Coronary artery (tissue), 2 donors: ENCODE measurements around the gene IPCEF1.

Experiments used
- DNase-seq: peaks from one replicate; pipeline ENCODE4 v3.0.0-alpha.2; 2017; ENCODE audit warnings: low spot score
- H3K27ac ChIP-seq, 2 donors: fragments of 200-600 bp; sonication (generic); one replicate each; pipeline ENCODE4 v1.5.1; 2016 to 2019
- H3K4me3 ChIP-seq: fragments of 200-600 bp; sonication (generic); 2 replicates; pipeline ENCODE4 v1.5.1; 2016; ENCODE audit warnings: mild to moderate bottlenecking, moderate library complexity
- CTCF ChIP-seq: fragments of 200-600 bp; sonication (generic); IDR thresholded peaks from one replicate; pipeline ENCODE4 v1.5.1; 2019; ENCODE audit warnings: antibody characterized with exemption

Gene IPCEF1

GRCh38 chr6:154377726-154378125 is 21.1 kb upstream of the IPCEF1 start:
- no peak for TF ChIP-seq CTCF
- no peak overlapping the region for H3K27ac ChIP-seq
- H3K4me3 ChIP-seq = no peak overlapping the region
- no peak for DNase-seq

- Histone ChIP-seq H3K4me3 (no peak overlapping the region), H3K27ac (no peak overlapping the region)
- no peak for TF ChIP-seq CTCF
- no peak for DNase-seq
Observed at GRCh38 chr6:154373971-154374370, 17.4 kb upstream of the IPCEF1 start.

DNA sequence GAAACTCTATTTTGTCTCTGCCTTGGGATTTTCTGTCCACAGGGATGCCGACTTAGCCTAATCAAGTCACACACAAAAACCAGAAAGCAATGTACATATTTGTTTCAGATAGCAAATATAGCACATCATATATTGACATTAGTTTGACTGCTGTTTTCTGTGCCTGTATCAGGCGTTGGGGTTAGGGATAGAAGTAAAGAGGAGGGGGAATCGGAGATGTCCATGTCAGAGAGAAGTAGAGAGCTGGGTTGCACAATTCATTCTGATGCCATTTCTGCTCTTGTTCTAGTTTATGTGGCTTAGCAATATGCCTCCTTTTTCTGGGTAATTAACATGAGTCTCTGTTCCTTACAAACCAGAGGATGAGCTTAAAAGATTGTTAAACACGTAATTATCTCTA is 14.7 kb upstream of the IPCEF1 start:
- DNase-seq = no peak
- H3K27ac ChIP-seq = no peak overlapping the region
- TF ChIP-seq CTCF = no peak
- H3K4me3 ChIP-seq = no peak overlapping the region

GRCh38 chr6:154370545-154370944 is 13.9 kb upstream of the IPCEF1 start:
- no peak overlapping the region for H3K27ac ChIP-seq
- DNase-seq = no peak
- H3K4me3 ChIP-seq = no peak overlapping the region
- TF ChIP-seq CTCF = no peak

DNA sequence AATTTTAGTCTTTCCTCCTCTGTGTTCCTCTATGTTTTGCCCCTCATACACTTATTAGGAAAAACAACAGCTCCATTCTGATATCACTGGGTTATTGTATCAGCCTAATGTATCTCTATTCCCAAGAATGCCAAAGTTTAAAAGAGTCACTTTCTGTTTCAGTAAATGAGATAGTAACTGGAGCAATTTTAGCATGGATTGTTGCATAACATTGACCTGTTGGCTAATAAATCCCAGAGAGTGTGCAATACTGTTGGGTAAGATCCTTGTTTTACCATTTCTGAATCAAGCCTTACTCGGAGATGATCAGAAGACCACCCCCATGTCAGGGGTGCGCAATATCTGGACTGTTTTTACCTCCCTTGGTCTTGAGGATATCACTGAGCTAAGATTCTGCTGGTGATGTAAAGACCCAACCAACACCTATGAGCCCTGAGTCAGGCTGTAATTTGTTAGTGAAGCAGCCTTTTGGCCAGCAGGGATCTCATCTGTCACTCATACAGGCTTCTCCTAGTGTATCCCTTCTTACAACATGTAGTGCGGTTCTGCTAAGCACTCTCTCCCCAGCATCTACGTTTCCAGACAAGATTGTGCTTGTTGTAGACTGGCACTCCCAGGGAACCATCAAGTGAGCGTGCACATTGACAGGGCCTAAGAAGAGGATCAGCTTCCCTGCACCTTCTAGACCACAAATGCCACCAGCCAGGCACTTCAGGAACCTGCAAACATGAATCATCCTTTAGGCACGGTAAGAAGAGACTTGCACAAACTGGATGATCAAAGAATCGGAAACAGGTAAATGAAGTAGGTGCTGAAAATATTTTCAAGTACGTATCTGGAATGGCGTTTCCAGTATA is 11.5 kb upstream of the IPCEF1 start:
- no peak overlapping the region for H3K27ac ChIP-seq
- TF ChIP-seq CTCF = no peak
- DNase-seq = no peak
- H3K4me3 ChIP-seq = no peak overlapping the region

DNA sequence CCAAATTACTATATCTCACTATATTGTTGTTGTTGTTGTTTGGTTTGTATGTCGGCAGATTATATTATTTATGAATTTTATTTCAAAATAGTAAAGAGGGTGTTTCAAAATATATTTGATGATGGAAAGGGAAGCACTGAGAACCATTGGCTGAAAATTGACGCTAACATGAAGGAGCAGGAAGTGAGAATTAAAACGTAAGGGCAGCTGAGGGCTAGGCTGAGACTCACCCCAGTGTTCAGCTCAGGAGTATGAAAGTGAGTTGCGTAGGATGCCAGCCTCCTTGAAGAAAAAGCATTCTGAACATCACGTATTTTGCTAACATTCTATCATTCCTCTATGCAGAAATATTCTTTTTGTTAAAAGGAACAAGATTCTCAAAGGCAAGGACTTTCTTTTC is 10.7 kb upstream of the IPCEF1 start:
- Histone ChIP-seq H3K4me3 (no peak overlapping the region), H3K27ac (no peak overlapping the region)
- no peak for DNase-seq
- TF ChIP-seq CTCF = no peak

- DNase-seq = no peak
- TF ChIP-seq CTCF = no peak
- Histone ChIP-seq H3K4me3 (no peak overlapping the region), H3K27ac (no peak overlapping the region)
Observed at GRCh38 chr6:154363821-154364220, 7.2 kb upstream of the IPCEF1 start.
